ENCODE data around the gene IPCEF1.

DNA sequence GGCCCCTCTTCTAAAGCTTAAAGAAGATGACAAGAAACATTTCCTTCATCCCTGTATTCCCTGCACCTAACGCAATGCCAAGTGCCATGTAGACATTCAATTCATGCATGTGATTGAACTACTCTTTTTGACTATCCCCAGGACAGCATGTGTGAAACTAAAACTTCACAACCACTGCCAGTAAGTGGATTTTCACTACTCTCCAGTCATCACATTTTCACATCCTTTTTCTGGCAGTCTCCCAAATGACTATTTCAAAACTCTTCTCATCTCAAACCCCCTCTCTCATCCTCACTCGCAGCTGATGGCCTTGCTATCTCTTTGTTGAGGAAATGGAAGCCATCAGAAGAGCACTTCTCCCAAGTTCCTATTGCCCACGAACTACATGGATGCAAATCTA, 194.9 kb downstream of the IPCEF1 start:
- TF ChIP-seq, protein P1, sequence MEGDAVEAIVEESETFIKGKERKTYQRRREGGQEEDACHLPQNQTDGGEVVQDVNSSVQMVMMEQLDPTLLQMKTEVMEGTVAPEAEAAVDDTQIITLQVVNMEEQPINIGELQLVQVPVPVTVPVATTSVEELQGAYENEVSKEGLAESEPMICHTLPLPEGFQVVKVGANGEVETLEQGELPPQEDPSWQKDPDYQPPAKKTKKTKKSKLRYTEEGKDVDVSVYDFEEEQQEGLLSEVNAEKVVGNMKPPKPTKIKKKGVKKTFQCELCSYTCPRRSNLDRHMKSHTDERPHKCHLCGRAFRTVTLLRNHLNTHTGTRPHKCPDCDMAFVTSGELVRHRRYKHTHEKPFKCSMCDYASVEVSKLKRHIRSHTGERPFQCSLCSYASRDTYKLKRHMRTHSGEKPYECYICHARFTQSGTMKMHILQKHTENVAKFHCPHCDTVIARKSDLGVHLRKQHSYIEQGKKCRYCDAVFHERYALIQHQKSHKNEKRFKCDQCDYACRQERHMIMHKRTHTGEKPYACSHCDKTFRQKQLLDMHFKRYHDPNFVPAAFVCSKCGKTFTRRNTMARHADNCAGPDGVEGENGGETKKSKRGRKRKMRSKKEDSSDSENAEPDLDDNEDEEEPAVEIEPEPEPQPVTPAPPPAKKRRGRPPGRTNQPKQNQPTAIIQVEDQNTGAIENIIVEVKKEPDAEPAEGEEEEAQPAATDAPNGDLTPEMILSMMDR (IDR thresholded peaks at IDR 0.05), result no peak
- no peak for TF ChIP-seq POLR2A (IDR thresholded peaks at IDR 0.05)
